Right lobe of liver (tissue), 6 donors: Measurements from ENCODE around the gene AFF2. TPM values are rescaled to one million over a fixed set of nuclear protein-coding genes. Genes with fewer than 3 reads are reported as not detected.

Experiments
- ATAC-seq, 4 donors: fragments of 200-7000 bp; cut with Tn5 transposase; one replicate each; pipeline ENCODE4 v1.9.1; 2020; ENCODE audit warnings: mild to moderate bottlenecking in 4 of 4, moderate library complexity in 4 of 4
- DNase-seq, 3 donors: peaks; one replicate each; pipeline ENCODE4 v3.0.0-alpha.2; 2020
- H3K27ac ChIP-seq, 3 donors: fragments of 200-600 bp; one replicate each; pipeline ENCODE4 v1.8.0; 2022
- H3K27me3 ChIP-seq, 2 donors: fragments of 200-600 bp; one replicate each; pipeline ENCODE4 v1.8.0; 2022
- H3K36me3 ChIP-seq, 4 donors: fragments of 200-600 bp; sonication (generic) in 1 of 4; one replicate each; pipeline versions ENCODE4 v1.5.1 to v1.8.0; 2017 to 2022; ENCODE audit warnings: control low read depth in 1 of 4
- H3K4me1 ChIP-seq, 4 donors: fragments of 200-600 bp; sonication (generic) in 1 of 4; one replicate each; pipeline versions ENCODE4 v1.5.1 to v1.8.0; 2017 to 2022; ENCODE audit warnings: control low read depth in 1 of 4
- H3K4me3 ChIP-seq, 3 donors: fragments of 200-600 bp; one replicate each; pipeline ENCODE4 v1.8.0; 2022
- H3K9me3 ChIP-seq, 4 donors: fragments of 200-600 bp; sonication (generic) in 1 of 4; one replicate each; pipeline versions ENCODE4 v1.5.1 to v1.8.0; 2017 to 2022; ENCODE audit warnings: control low read depth in 1 of 4
- POLR2A ChIP-seq: fragments of 450-650 bp; IDR thresholded peaks from one replicate; pipeline ENCODE4 v1.6.1; 2017; ENCODE audit warnings: antibody characterized with exemption, mild to moderate bottlenecking
- WGBS: methylation state at CpG from one replicate; pipeline ENCODE4 v1.1.6; 2018; ENCODE audit warnings: low coverage, low lambda C conversion rate; ENCODE audit not compliant: insufficient coverage; ENCODE audit errors: missing lambda C conversion rate; 5-methylcytosine and 5-hydroxymethylcytosine counted together
- intact Hi-C, 2 donors: fragments of 100-400 bp; cut with DNase I; formaldehyde crosslinking; loops; one replicate each; pipeline versions ENCODE4 v1.11.2 to v1.14.1; 2022
- small RNA-seq, 2 experiments: library from RNA; depleted of rRNA; stranded (forward); fragments of <200 nt; gene quantifications; one replicate each; pipeline ENCODE3, GENCODE V24; 2016
- total RNA-seq, 6 experiments: library from RNA; depleted of rRNA in 2 of 6; stranded (reverse); fragments of >200 nt in 2 of 6; fragmentation: NEBNext Ultra II Directional in 3 of 6; extraction: Animal tissue kit (Norgen Biotek cat#: 25700) in 3 of 6; gene quantifications; one replicate each; pipeline versions ENCODE4 v1.1.0 to v1.2.4, GENCODE V29; 2016 to 2023
- TF ChIP-seq, protein P1 (sequence below), 4 donors: fragments of 200-600 bp in 3 of 4; fragments of 450-650 bp in 1 of 4; IDR thresholded peaks; one replicate each; pipeline versions ENCODE4 v1.5.1 to v1.8.0; 2016 to 2022; ENCODE audit warnings: antibody characterized with exemption in 4 of 4, mild to moderate bottlenecking in 2 of 4
- donor health status: DM: no; HTN: yes; CAD: no.
- donor health status: DM: no; HTN: no; CAD: no.
- donor health status: DM: no; HTN: no; CAD: no.
- donor health status: DM: no; HTN: yes; CAD: no.
- donor health status: DM: no; HTN: yes; CAD: no.

Gene AFF2
- total RNA-seq, 6 experiments from 2014 or later, result 0.06 to 1.9 (median 0.15) TPM

DNA sequence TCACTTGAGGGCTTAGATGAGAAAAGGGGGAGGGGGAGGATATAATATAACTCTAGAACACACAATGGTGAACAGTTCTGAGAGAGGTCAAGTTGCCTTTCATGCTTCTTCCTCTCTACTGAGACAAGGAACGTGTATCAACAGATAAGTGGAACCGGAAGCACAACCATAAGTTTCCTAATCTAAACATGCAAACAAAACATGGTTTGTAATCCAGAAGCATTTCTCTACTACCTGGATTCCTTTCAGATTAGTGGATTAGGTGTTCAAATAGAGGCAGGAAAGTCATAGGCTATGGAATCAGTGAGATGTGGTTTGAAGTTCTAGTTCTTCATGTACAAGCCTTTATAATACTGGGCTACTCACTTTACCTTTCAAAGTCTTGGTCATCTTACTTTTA is 544.1 kb downstream of the AFF2 start:
- 32% methylated on average over 2 of the region's 2 CpGs for WGBS
- no peak for DNase-seq
- TF ChIP-seq, protein P1, sequence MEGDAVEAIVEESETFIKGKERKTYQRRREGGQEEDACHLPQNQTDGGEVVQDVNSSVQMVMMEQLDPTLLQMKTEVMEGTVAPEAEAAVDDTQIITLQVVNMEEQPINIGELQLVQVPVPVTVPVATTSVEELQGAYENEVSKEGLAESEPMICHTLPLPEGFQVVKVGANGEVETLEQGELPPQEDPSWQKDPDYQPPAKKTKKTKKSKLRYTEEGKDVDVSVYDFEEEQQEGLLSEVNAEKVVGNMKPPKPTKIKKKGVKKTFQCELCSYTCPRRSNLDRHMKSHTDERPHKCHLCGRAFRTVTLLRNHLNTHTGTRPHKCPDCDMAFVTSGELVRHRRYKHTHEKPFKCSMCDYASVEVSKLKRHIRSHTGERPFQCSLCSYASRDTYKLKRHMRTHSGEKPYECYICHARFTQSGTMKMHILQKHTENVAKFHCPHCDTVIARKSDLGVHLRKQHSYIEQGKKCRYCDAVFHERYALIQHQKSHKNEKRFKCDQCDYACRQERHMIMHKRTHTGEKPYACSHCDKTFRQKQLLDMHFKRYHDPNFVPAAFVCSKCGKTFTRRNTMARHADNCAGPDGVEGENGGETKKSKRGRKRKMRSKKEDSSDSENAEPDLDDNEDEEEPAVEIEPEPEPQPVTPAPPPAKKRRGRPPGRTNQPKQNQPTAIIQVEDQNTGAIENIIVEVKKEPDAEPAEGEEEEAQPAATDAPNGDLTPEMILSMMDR (IDR thresholded peaks at IDR 0.05), result no peak
- TF ChIP-seq POLR2A, result no peak

DNA sequence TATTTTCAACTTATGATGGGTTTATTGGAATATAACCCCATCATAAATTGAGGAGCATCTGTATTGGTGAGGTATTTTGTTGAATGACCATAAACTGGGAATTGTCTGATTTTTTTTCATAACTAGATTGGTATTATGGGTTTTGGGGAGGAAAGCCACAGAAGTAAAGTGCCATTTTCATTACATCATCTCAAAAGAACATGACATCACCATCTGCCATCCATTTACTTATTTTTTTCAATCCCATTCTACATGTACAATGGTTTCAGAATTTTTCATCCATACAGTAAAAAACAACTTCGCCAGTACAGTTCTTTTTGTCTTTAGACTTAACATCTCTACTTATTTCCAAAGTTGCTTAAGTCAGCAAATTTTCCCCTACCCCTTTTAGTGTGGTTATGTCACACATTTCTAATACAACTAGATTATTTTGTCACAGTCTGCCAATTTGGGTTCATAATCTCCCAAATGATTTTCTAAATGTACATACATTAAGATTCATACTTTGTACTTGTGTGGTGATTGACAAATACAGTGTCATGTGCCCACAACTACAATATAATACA is 545.3 kb downstream of the AFF2 start:
- H3K27ac ChIP-seq, result no peak overlapping the region
- intact Hi-C loops, result no loop called here
- TF ChIP-seq POLR2A, result no peak
- TF ChIP-seq, protein P1 (IDR thresholded peaks at IDR 0.05), result no peak
- WGBS, result 50% methylated on average over 1 of the region's 1 CpG
- H3K27me3 ChIP-seq, result peaks cover 0 to 4% of the 10 kb centered on the region in 2 donors
- no peaks in the 10 kb centered on the region for H3K36me3 ChIP-seq
- ATAC-seq, result no peak
- H3K4me1 ChIP-seq, result no peaks in the 10 kb centered on the region
- H3K4me3 ChIP-seq, result no peak overlapping the region
- no peaks in the 10 kb centered on the region for H3K9me3 ChIP-seq
- no peak for DNase-seq

More for the DNA sequence above, 544.1 kb downstream of the AFF2 start:
- no peak overlapping the region for H3K4me3 ChIP-seq
- H3K36me3 ChIP-seq, result no peaks in the 10 kb centered on the region
- H3K9me3 ChIP-seq, result no peaks in the 10 kb centered on the region
- no peak overlapping the region for H3K27ac ChIP-seq
- no peak for ATAC-seq
- no peaks in the 10 kb centered on the region for H3K27me3 ChIP-seq
- H3K4me1 ChIP-seq, result no peaks in the 10 kb centered on the region
- intact Hi-C loops, result no loop called here

Small RNA genes within 50 kb of the gene (small RNA-seq; reads per million reads assigned to genes)
- gene RN7SKP267, result 0 reads per million in 2 experiments
